Endothelial cell of umbilical vein (primary cell): Measurements from ENCODE around the gene MINK1. TPM values are rescaled to one million over a fixed set of nuclear protein-coding genes. Genes with fewer than 3 reads are reported as not detected.

Experiments used
- Bru-seq: library from RNA; stranded (reverse); fragments of 400-500 nt; gene quantifications from one replicate; lab custom pipeline; 2021; lab: Mats Ljungman, UMichigan
- BruChase-seq, 2 experiments: library from RNA; stranded (reverse); fragments of 400-500 nt; gene quantifications; one replicate each; lab custom pipeline; 2021; lab: Mats Ljungman, UMichigan
- BruUV-seq: library from RNA; stranded (reverse); fragments of 400-500 nt; replicated peaks from 2 replicates; lab custom pipeline; 2021; lab: Mats Ljungman, UMichigan
- CTCF ChIA-PET: fragments of 300-600, 350-600 bp; sonication (Branson Sonifier 250); formaldehyde crosslinking; loops from one replicate; lab custom pipeline; 2021; ENCODE audit warnings: antibody characterized with exemption, inconsistent platforms; lab: Charles Lee
- POLR2A ChIA-PET: fragments of 300-600, 350-600 bp; sonication (Branson Sonifier 250); formaldehyde crosslinking; loops from one replicate; lab custom pipeline; 2021; ENCODE audit warnings: antibody characterized with exemption, inconsistent platforms; lab: Charles Lee
- DNase-seq: peaks from one replicate; pipeline ENCODE4 v3.0.0-alpha.2; 2011; ENCODE audit warnings: low read depth, low spot score
- FAIRE-seq: peaks from 2 replicates; lab custom pipeline; 2011; peaks lifted over from hg19 to GRCh38; lab: Jason Lieb, UNC
- H2AFZ ChIP-seq: 2 replicates; pipeline ENCODE4 v1.6.0; 2012; ENCODE audit warnings: low read depth, low read length, control low read depth, inconsistent platforms
- H3K27ac ChIP-seq: 2 replicates; pipeline ENCODE4 v1.5.1; 2011; ENCODE audit warnings: low read depth, mild to moderate bottlenecking, control low read depth, low read length, moderate library complexity; ENCODE audit not compliant: insufficient read depth
- H3K27me3 ChIP-seq, 2 experiments: 2 replicates each; pipeline versions ENCODE4 v1.6.0 to v1.6.1; 2011; ENCODE audit warnings: low read length in 2 of 2, mixed read lengths in 1 of 2; ENCODE audit not compliant: control insufficient read depth in 2 of 2, insufficient read depth in 2 of 2
- H3K36me3 ChIP-seq, 2 experiments: 2 replicates in 1 of 2; 3 replicates in 1 of 2; pipeline ENCODE4 v1.5.1; 2011; ENCODE audit warnings: low read length in 2 of 2, mild to moderate bottlenecking in 1 of 2, moderate library complexity in 1 of 2; ENCODE audit not compliant: control insufficient read depth in 2 of 2, insufficient read depth in 2 of 2; ENCODE audit errors: extremely low read depth in 1 of 2
- H3K4me1 ChIP-seq: 3 replicates; pipeline ENCODE4 v1.5.1; 2011; ENCODE audit warnings: mild to moderate bottlenecking, low read length; ENCODE audit not compliant: control insufficient read depth, insufficient read depth; ENCODE audit errors: extremely low read depth
- H3K4me2 ChIP-seq: 2 replicates; pipeline ENCODE4 v1.6.1; 2011; ENCODE audit warnings: low read length, control low read depth, mixed read lengths; ENCODE audit not compliant: insufficient read depth
- H3K4me3 ChIP-seq, 3 experiments: fragments of 200-600 bp in 1 of 3; sonication (generic), shearing (Covaris generic) in 1 of 3; replicated peaks in 1 of 3; 2 replicates each; pipeline ENCODE4 v1.5.1; 2011 to 2016; ENCODE audit warnings: control low read depth in 3 of 3, low read length in 3 of 3, mild to moderate bottlenecking in 2 of 3, inconsistent platforms in 1 of 3, low read depth in 1 of 3, moderate library complexity in 1 of 3; ENCODE audit not compliant: insufficient read depth in 1 of 3
- H3K79me2 ChIP-seq: 2 replicates; pipeline ENCODE4 v1.6.0; 2012; ENCODE audit warnings: low read length, inconsistent platforms; ENCODE audit not compliant: control insufficient read depth, insufficient read depth
- H3K9ac ChIP-seq: replicated peaks from 2 replicates; pipeline ENCODE3; 2011; ENCODE audit warnings: low read length, control low read depth; ENCODE audit not compliant: insufficient read depth; ENCODE audit errors: extremely low read depth
- H3K9me1 ChIP-seq: replicated peaks from 3 replicates; pipeline ENCODE4 v1.6.0; 2011; ENCODE audit warnings: mild to moderate bottlenecking, low read length; ENCODE audit not compliant: control insufficient read depth, insufficient read depth; ENCODE audit errors: extremely low read depth
- H3K9me3 ChIP-seq: replicated peaks from 2 replicates; pipeline ENCODE4 v1.5.1; 2012; ENCODE audit warnings: low read length, inconsistent platforms; ENCODE audit not compliant: control insufficient read depth, insufficient read depth
- H4K20me1 ChIP-seq: replicated peaks from 2 replicates; pipeline ENCODE3; 2011; ENCODE audit warnings: mild to moderate bottlenecking, low read length; ENCODE audit not compliant: control insufficient read depth, insufficient read depth; ENCODE audit errors: extremely low read depth
- CTCF ChIP-seq, 2 donors: IDR thresholded peaks; 1 replicate in 1 of 2; 2 replicates in 1 of 2; pipeline ENCODE4 v1.5.1; 2011; ENCODE audit warnings: low read length in 2 of 2, mild to moderate bottlenecking in 2 of 2, moderate library complexity in 2 of 2, control low read depth in 1 of 2, inconsistent platforms in 1 of 2, low read depth in 1 of 2; ENCODE audit not compliant: insufficient read depth in 1 of 2; ENCODE audit errors: extremely low read depth in 1 of 2
- EZH2 ChIP-seq: IDR thresholded peaks from 2 replicates; pipeline ENCODE4 v1.6.1; 2012; ENCODE audit warnings: borderline replicate concordance, low read depth, mild to moderate bottlenecking, moderate library complexity, low read length, inconsistent platforms; ENCODE audit not compliant: severe bottlenecking
- GATA2 ChIP-seq: IDR thresholded peaks from 2 replicates; pipeline ENCODE4 v1.7.0; 2011; ENCODE audit warnings: low read depth, mild to moderate bottlenecking, moderate library complexity, mixed read lengths, low read length; ENCODE audit not compliant: insufficient read length, insufficient read depth
- MAX ChIP-seq: IDR thresholded peaks from 2 replicates; pipeline ENCODE4 v1.6.1; 2011; ENCODE audit not compliant: insufficient read depth, insufficient read length
- POLR2A ChIP-seq: IDR thresholded peaks from 2 replicates; pipeline ENCODE4 v1.6.1; 2012; ENCODE audit warnings: low read depth, mild to moderate bottlenecking, control low read depth, low read length
- POLR2AphosphoS5 ChIP-seq: IDR thresholded peaks from 2 replicates; pipeline ENCODE4 v1.6.1; 2012; ENCODE audit warnings: low read depth, mild to moderate bottlenecking, control low read depth, low read length, moderate library complexity; ENCODE audit not compliant: insufficient read depth
- dilution Hi-C: fragments of 300-500 bp; cut with MboI; formaldehyde crosslinking; loops from one replicate; pipeline ENCODE4 v1.15.0; 2019; ENCODE audit warnings: low sequenced_read_pairs; ENCODE audit not compliant: extremely low pct_ligation_motif_present
- intact Hi-C: fragments of 100-400 bp; cut with micrococcal nuclease; formaldehyde crosslinking; loops from one replicate; pipeline ENCODE4 v1.10.0; 2022
- long read RNA-seq: library from polyadenylated mRNA; stranded (forward); transcript quantifications from one replicate; pipeline ENCODE4 v2.0.0, GENCODE V29; 2021
- polyA minus RNA-seq, 3 experiments: library from RNA; depleted of rRNA, polyadenylated mRNA; stranded (reverse); fragments of >200 nt; gene quantifications; 1 replicate in 1 of 3; 2 replicates in 2 of 3; pipeline ENCODE4 v1.2.3, GENCODE V29; 2011
- polyA plus RNA-seq, 4 experiments: library from polyadenylated mRNA; depleted of rRNA in 3 of 4; stranded (reverse) in 3 of 4; unstranded in 1 of 4; fragments of >200 nt; gene quantifications; 2 replicates each; pipeline versions ENCODE4 v1.2.1 to v1.2.3, GENCODE V29; 2011 to 2012; ENCODE audit warnings: missing spikeins in 1 of 4
- total RNA-seq: library from RNA; stranded (reverse); gene quantifications from 2 replicates; pipeline ENCODE4 v1.2.3, GENCODE V29; 2021

Gene MINK1
- total RNA-seq (87.5 and 89.4 TPM in 2 replicates), polyA plus RNA-seq (46.8 and 53.6 TPM in 2 replicates), polyA minus RNA-seq (70.9 and 76.1 TPM in 2 replicates), Bru-seq, nascent RNA (percentile 64 among the genes with signal in this experiment), BruChase-seq, experiment 1, labeled RNA remaining after a 6-hour chase (percentile 88 among the genes with signal in this experiment), BruChase-seq, experiment 2, labeled RNA remaining after a 2-hour chase (percentile 74 among the genes with signal in this experiment)
- polyA plus RNA-seq (2011; cell fraction: cytosol; rRNA removed), result 30.3 and 33.3 TPM in 2 replicates
- 395 and 448 TPM in 2 replicates for polyA plus RNA-seq (2011; cell fraction: nucleus; rRNA removed)
- polyA plus RNA-seq (2012), result 63.3 and 70.6 TPM in 2 replicates
- polyA minus RNA-seq (2011; cell fraction: cytosol; rRNA and poly(A)+ RNA removed), result 20.4 TPM
- 62.5 and 85.1 TPM in 2 replicates for polyA minus RNA-seq (2011; cell fraction: nucleus; rRNA and poly(A)+ RNA removed)
- long read RNA-seq, full-length matches to known transcripts, result 16 of 82 reads
- long read RNA-seq, partial matches to known transcripts, result 35 of 82 reads
- long read RNA-seq, other reads (novel, unspliced or antisense), result 31 of 82 reads

GRCh38 chr17:4833178-4833940 lies at the start of gene MINK1:
TSS of gene MINK1 (plus strand) at chr17:4833340. CDS start at chr17:4833584, 244 bp downstream.
- dilution Hi-C loops (no loop called here), intact Hi-C loops (no loop called here)
- ChIA-PET CTCF (interaction anchor here (0.9 to 2.1 kb wide), 5 partner anchors 13 to 123 kb away, joined by 3 to 8 read pairs (median 4); partner anchors contain the start of gene ARRB2), POLR2A (no interaction called here)
- Histone ChIP-seq H3K4me1 (peaks cover 12% of the 10 kb centered on the region), H3K27me3 (no peaks in the 10 kb centered on the region), H3K27ac (peak within 1 kb of the TSS; percentile 73), H3K9me3 (no peaks in the 10 kb centered on the region), H3K36me3 (peaks cover 0 to 6% of the 10 kb centered on the region in 2 experiments), H3K79me2 (peaks cover 41% of the 10 kb centered on the region), H4K20me1 (no peaks in the 10 kb centered on the region), H3K4me3 (peak within 1 kb of the TSS; percentile 67 to 79 (median 77)), H3K9ac (peak within 1 kb of the TSS; percentile 90), H2AFZ (peak within 1 kb of the TSS; percentile 82), H3K9me1 (no peaks in the 10 kb centered on the region), H3K4me2 (peak within 1 kb of the TSS; percentile 86)
- DNase-seq (peak; percentile 96), FAIRE-seq (peak; percentile 86)
- BruUV-seq, result no TSS peak
- TF ChIP-seq EZH2, result no peak
- peak; percentile 76 for TF ChIP-seq POLR2AphosphoS5
- TF ChIP-seq POLR2A, result peak; percentile 79
- no peak for TF ChIP-seq CTCF (IDR thresholded peaks at IDR 0.05; ENCODE audit: extremely low read depth in 1 of 2, insufficient read depth in 1 of 2, low read depth in 1 of 2, low read length in 2 of 2)
- no peak for TF ChIP-seq MAX
- TF ChIP-seq GATA2, result no peak
